HepG2 (cell line): ENCODE data around the gene NUBPL. TPM values are rescaled to one million over a fixed set of nuclear protein-coding genes. Genes with fewer than 3 reads are reported as not detected.

ENCODE experiments used
- E2F1 ChIP-seq: sonication (generic); formaldehyde crosslinking; IDR thresholded peaks from 2 replicates; pipeline ENCODE4 v1.5.0; 2020; ENCODE audit warnings: missing genetic modification reagents
- ESRRA ChIP-seq: sonication (generic); formaldehyde crosslinking; IDR thresholded peaks from 2 replicates; pipeline ENCODE4 v1.5.1; 2020; ENCODE audit warnings: mild to moderate bottlenecking, low read depth, missing genetic modification reagents
- FOXA1 ChIP-seq, 2 experiments: fragments of 450-650 bp in 1 of 2; sonication (generic) in 1 of 2; formaldehyde crosslinking in 1 of 2; IDR thresholded peaks; 2 replicates each; pipeline versions ENCODE4 v1.4.0 to v1.6.1; 2016 to 2020; ENCODE audit warnings: missing genetic modification reagents in 1 of 2
- MAF1 ChIP-seq: sonication (generic); formaldehyde crosslinking; IDR thresholded peaks from 2 replicates; pipeline ENCODE4 v1.5.0; 2020; ENCODE audit warnings: missing genetic modification reagents, borderline replicate concordance
- PCBP1 ChIP-seq: fragments of 200-400 bp; formaldehyde crosslinking; IDR thresholded peaks from 2 replicates; pipeline ENCODE4 v1.6.1; 2017; ENCODE audit warnings: mild to moderate bottlenecking, low read depth, low read length, borderline replicate concordance
- POLR2AphosphoS5 ChIP-seq: IDR thresholded peaks from 2 replicates; pipeline ENCODE4 v1.6.1; 2012; ENCODE audit warnings: low read depth, low read length
- PRDM4 ChIP-seq: sonication (generic); formaldehyde crosslinking; IDR thresholded peaks from 2 replicates; pipeline ENCODE4 v1.9.0; 2021; ENCODE audit warnings: missing genetic modification reagents, borderline replicate concordance
- RARG ChIP-seq: sonication (generic); formaldehyde crosslinking; IDR thresholded peaks from 2 replicates; pipeline ENCODE4 v1.4.0; 2020; ENCODE audit warnings: low read depth, mild to moderate bottlenecking, missing genetic modification reagents
- REL ChIP-seq: sonication (generic); formaldehyde crosslinking; conservative IDR thresholded peaks from 2 replicates; pipeline ENCODE4 v1.8.0; 2022; ENCODE audit warnings: mild to moderate bottlenecking, missing genetic modification reagents, moderate library complexity
- RXRA ChIP-seq: sonication (generic); formaldehyde crosslinking; IDR thresholded peaks from 2 replicates; pipeline ENCODE4 v1.5.1; 2020; ENCODE audit warnings: missing genetic modification reagents
- SKI ChIP-seq: fragments of 450-650 bp; IDR thresholded peaks from one replicate; pipeline ENCODE4 v1.6.1; 2018; ENCODE audit warnings: mild to moderate bottlenecking; ENCODE audit not compliant: partially characterized antibody
- SP140L ChIP-seq: sonication (generic); formaldehyde crosslinking; IDR thresholded peaks from 2 replicates; pipeline ENCODE4 v1.4.0; 2020; ENCODE audit warnings: missing genetic modification reagents, borderline replicate concordance
- TFAP4 ChIP-seq: sonication (generic); IDR thresholded peaks from 2 replicates; pipeline ENCODE4 v1.6.1; 2016; ENCODE audit warnings: low read depth, borderline replicate concordance
- ZBTB21 ChIP-seq: sonication (generic); formaldehyde crosslinking; IDR thresholded peaks from 2 replicates; pipeline ENCODE4 v1.4.0; 2020; ENCODE audit warnings: missing genetic modification reagents
- ZNF337 ChIP-seq: sonication (generic); formaldehyde crosslinking; IDR thresholded peaks from 2 replicates; pipeline ENCODE4 v1.5.1; 2020; ENCODE audit warnings: missing genetic modification reagents, low read depth, mild to moderate bottlenecking, borderline replicate concordance
- ZNF550 ChIP-seq: sonication (generic); formaldehyde crosslinking; IDR thresholded peaks from 2 replicates; pipeline ENCODE4 v1.4.0; 2020; ENCODE audit warnings: mild to moderate bottlenecking, missing genetic modification reagents, borderline replicate concordance
- ZNF691 ChIP-seq: sonication (generic); formaldehyde crosslinking; IDR thresholded peaks from 2 replicates; pipeline ENCODE4 v1.4.0; 2020; ENCODE audit warnings: missing genetic modification reagents, low read depth, mild to moderate bottlenecking, borderline replicate concordance
- polyA plus RNA-seq, 8 experiments: library from polyadenylated mRNA; depleted of rRNA in 3 of 8; stranded (reverse) in 7 of 8; unstranded in 1 of 8; fragments of >200 nt; fragmentation: Illumina TruSeq in 4 of 8; extraction: Trizol in 4 of 8; gene quantifications; 2 replicates each; pipeline versions ENCODE4 v1.2.1 to v1.2.3, GENCODE V29; 2011 to 2016; ENCODE audit warnings: low read depth in 4 of 8, missing spikeins in 1 of 8, mixed read lengths in 1 of 8; ENCODE audit not compliant: insufficient read depth in 1 of 8
- total RNA-seq, 5 experiments: library from RNA; depleted of rRNA; stranded (reverse); fragments of >200 nt; fragmentation: Illumina TruSeq; extraction: Trizol; gene quantifications; 2 replicates each; pipeline ENCODE4 v1.2.3, GENCODE V29; 2016; ENCODE audit warnings: low read depth in 1 of 5
- TF ChIP-seq, protein P1 (sequence below): fragments of 450-650 bp; IDR thresholded peaks from 2 replicates; pipeline ENCODE4 v1.6.1; 2017; ENCODE audit warnings: mild to moderate bottlenecking
- TF ChIP-seq, protein P2 (sequence below): sonication (generic); formaldehyde crosslinking; IDR thresholded peaks from 2 replicates; pipeline ENCODE4 v1.5.0; 2020; ENCODE audit warnings: missing genetic modification reagents

The NUBPL gene
- total and polyA plus RNA-seq, 2 of the 13 experiments (the other 11 are each of a cell fraction or from before 2014, with no cell fraction given): 21.3 to 44.1 TPM

GRCh38 chr14:31717294-31718085 is 156.3 kb downstream of the NUBPL start (continued):
- TF ChIP-seq ZNF337 (peak; percentile 67; the same call in 1 of the 2 replicates), ZBTB21 (CRISPR knock-in tag) (peak; percentile 61; the same call in 1 of the 2 replicates), ZNF550 (CRISPR knock-in tag) (no peak), MAF1 (CRISPR knock-in tag) (no peak), RARG (CRISPR knock-in tag) (no peak), ESRRA (CRISPR knock-in tag) (no peak), POLR2AphosphoS5 (no peak), FOXA1 (IDR thresholded peaks at IDR 0.05) (peak; percentile 26; the same call in 1 of the 2 replicates), FOXA1 (CRISPR knock-in tag; IDR thresholded peaks at IDR 0.05) (peak; percentile 91), PCBP1 (no peak), ZNF691 (CRISPR knock-in tag) (no peak), PRDM4 (CRISPR knock-in tag) (no peak), SP140L (CRISPR knock-in tag) (0 out of 2 replicates have a peak, but pooled peaks have one; percentile 79), TFAP4 (peak; percentile 100), REL (CRISPR knock-in tag) (no peak), E2F1 (CRISPR knock-in tag) (no peak; the same call in 1 of the 2 replicates), RXRA (no peak), SKI (peak; percentile 57)
- TF ChIP-seq, protein P1, sequence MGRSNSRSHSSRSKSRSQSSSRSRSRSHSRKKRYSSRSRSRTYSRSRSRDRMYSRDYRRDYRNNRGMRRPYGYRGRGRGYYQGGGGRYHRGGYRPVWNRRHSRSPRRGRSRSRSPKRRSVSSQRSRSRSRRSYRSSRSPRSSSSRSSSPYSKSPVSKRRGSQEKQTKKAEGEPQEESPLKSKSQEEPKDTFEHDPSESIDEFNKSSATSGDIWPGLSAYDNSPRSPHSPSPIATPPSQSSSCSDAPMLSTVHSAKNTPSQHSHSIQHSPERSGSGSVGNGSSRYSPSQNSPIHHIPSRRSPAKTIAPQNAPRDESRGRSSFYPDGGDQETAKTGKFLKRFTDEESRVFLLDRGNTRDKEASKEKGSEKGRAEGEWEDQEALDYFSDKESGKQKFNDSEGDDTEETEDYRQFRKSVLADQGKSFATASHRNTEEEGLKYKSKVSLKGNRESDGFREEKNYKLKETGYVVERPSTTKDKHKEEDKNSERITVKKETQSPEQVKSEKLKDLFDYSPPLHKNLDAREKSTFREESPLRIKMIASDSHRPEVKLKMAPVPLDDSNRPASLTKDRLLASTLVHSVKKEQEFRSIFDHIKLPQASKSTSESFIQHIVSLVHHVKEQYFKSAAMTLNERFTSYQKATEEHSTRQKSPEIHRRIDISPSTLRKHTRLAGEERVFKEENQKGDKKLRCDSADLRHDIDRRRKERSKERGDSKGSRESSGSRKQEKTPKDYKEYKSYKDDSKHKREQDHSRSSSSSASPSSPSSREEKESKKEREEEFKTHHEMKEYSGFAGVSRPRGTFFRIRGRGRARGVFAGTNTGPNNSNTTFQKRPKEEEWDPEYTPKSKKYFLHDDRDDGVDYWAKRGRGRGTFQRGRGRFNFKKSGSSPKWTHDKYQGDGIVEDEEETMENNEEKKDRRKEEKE: no peak
- TF ChIP-seq, protein P2, sequence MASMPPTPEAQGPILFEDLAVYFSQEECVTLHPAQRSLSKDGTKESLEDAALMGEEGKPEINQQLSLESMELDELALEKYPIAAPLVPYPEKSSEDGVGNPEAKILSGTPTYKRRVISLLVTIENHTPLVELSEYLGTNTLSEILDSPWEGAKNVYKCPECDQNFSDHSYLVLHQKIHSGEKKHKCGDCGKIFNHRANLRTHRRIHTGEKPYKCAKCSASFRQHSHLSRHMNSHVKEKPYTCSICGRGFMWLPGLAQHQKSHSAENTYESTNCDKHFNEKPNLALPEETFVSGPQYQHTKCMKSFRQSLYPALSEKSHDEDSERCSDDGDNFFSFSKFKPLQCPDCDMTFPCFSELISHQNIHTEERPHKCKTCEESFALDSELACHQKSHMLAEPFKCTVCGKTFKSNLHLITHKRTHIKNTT (CRISPR knock-in tag): no peak
